Retinal pigment epithelial cell (primary cell): ENCODE results near the gene SRD5A1.

Source experiments
- DNase-seq: peaks from one replicate; pipeline ENCODE4 v3.0.0-alpha.2; 2010; ENCODE audit warnings: low read depth
- H3K4me3 ChIP-seq: 2 replicates; pipeline ENCODE4 v1.5.1; 2011; ENCODE audit warnings: mild to moderate bottlenecking, low read length, control low read depth, moderate library complexity
- CTCF ChIP-seq: conservative IDR thresholded peaks from 2 replicates; pipeline ENCODE4 v1.5.1; 2011; ENCODE audit warnings: low read depth, low read length, control low read depth, inconsistent platforms

SRD5A1 gene

GRCh38 chr5:6692906-6693305 lies 59.7 kb downstream of the SRD5A1 start:
- DNase-seq = no peak
- TF ChIP-seq CTCF = no peak

GRCh38 chr5:6698696-6699095 lies 65.5 kb downstream of the SRD5A1 start:
- no peak for DNase-seq
- no peak for TF ChIP-seq CTCF
- no peak overlapping the region for H3K4me3 ChIP-seq

More at GRCh38 chr5:6692906-6693305, 59.7 kb downstream of the SRD5A1 start:
- H3K4me3 ChIP-seq = no peak overlapping the region

- TF ChIP-seq CTCF = no peak
- no peak for DNase-seq
- H3K4me3 ChIP-seq = no peak overlapping the region
Measured at GRCh38 chr5:6699357-6699756, 66.1 kb downstream of the SRD5A1 start.

- no peak for TF ChIP-seq CTCF
- no peak overlapping the region for H3K4me3 ChIP-seq
- no peak for DNase-seq
Measured at GRCh38 chr5:6700074-6700684, 66.9 kb downstream of the SRD5A1 start.

- no peak for TF ChIP-seq CTCF
- DNase-seq = no peak
- no peak overlapping the region for H3K4me3 ChIP-seq
Measured at GRCh38 chr5:6700685-6701355, 67.6 kb downstream of the SRD5A1 start.

GRCh38 chr5:6701491-6701890 lies 68.3 kb downstream of the SRD5A1 start:
- no peak for TF ChIP-seq CTCF
- no peak for DNase-seq
- no peak overlapping the region for H3K4me3 ChIP-seq

- no peak for TF ChIP-seq CTCF
- no peak for DNase-seq
- no peak overlapping the region for H3K4me3 ChIP-seq
Measured at GRCh38 chr5:6702633-6703032, 69.4 kb downstream of the SRD5A1 start.
